Stimulated activated CD8-positive, alpha-beta memory T cell treated with anti-CD3 and anti-CD28 coated beads, Interleukin-12 subunit alpha, Interleukin-12 subunit beta, amount 100 ng/mL, for 4 hours (primary cell): Measurements from ENCODE around the gene TBX2.
"Not testable (repeated sequence)": the region's sequence is repeated elsewhere in the genome, so short reads cannot be mapped to it uniquely, and the experiment has no call there.

Experiments used
- DNase-seq: peaks from one replicate; pipeline ENCODE4 v3.0.0-alpha.2; 2020; ENCODE audit warnings: low read depth

Gene TBX2

GRCh38 chr17:61413661-61414126, 14.1 kb downstream of the TBX2 start:
- no peak for DNase-seq

GRCh38 chr17:61414141-61414935, 14.7 kb downstream of the TBX2 start:
- no peak for DNase-seq

GRCh38 chr17:61414936-61415251, 15.3 kb downstream of the TBX2 start:
- no peak for DNase-seq

GRCh38 chr17:61415374-61416210, 15.9 kb downstream of the TBX2 start:
- DNase-seq, result no peak

GRCh38 chr17:61416211-61416539, 16.5 kb downstream of the TBX2 start:
- no peak for DNase-seq

GRCh38 chr17:61416540-61417363, 17.1 kb downstream of the TBX2 start:
- DNase-seq, result no peak

GRCh38 chr17:61418449-61418848, 18.8 kb downstream of the TBX2 start:
- no peak for DNase-seq

GRCh38 chr17:61419496-61420046, 19.9 kb downstream of the TBX2 start:
- DNase-seq, result no peak

GRCh38 chr17:61420052-61420451, 20.4 kb downstream of the TBX2 start:
- no peak for DNase-seq

GRCh38 chr17:61420745-61421398, 21.2 kb downstream of the TBX2 start:
- DNase-seq, result no peak

- DNase-seq, result no peak
Measured at GRCh38 chr17:61421460-61421859, 21.8 kb downstream of the TBX2 start.

GRCh38 chr17:61422116-61422799, 22.6 kb downstream of the TBX2 start:
- no peak for DNase-seq

- DNase-seq, result no peak
Measured at GRCh38 chr17:61422869-61423268, 23.2 kb downstream of the TBX2 start.

- DNase-seq, result no peak
Measured at GRCh38 chr17:61423967-61424649, 24.5 kb downstream of the TBX2 start.

GRCh38 chr17:61425682-61426481, 26.2 kb downstream of the TBX2 start:
- no peak for DNase-seq

GRCh38 chr17:61426482-61427304, 27.1 kb downstream of the TBX2 start:
- DNase-seq, result no peak

GRCh38 chr17:61427567-61427966, 27.9 kb downstream of the TBX2 start:
- no peak for DNase-seq

- no peak for DNase-seq
Measured at GRCh38 chr17:61429274-61429673, 29.6 kb downstream of the TBX2 start.

- not testable (repeated sequence) for DNase-seq
Measured at GRCh38 chr17:61429831-61430230, 30.2 kb downstream of the TBX2 start.
